Measurements from ENCODE around the gene VPS16. TPM values are rescaled to one million over a fixed set of nuclear protein-coding genes. Genes with fewer than 3 reads are reported as not detected.

Gene VPS16
- total RNA-seq, 1 donor from 2014 or later = 28.2 TPM

GRCh38 chr20:2865630-2866029 lies 25.1 kb downstream of the VPS16 start:
- Histone ChIP-seq H3K27ac (ENCODE audit: low read depth, low read length) (no peak overlapping the region), H3K9ac (ENCODE audit: low read depth in 1 of 3, low read length in 3 of 3) (no peak overlapping the region), H3K27me3 (ENCODE audit: control insufficient read depth in 3 of 3, insufficient read depth in 3 of 3, low read length in 3 of 3) (no peaks in the 10 kb centered on the region), H3K4me1 (ENCODE audit: control insufficient read depth in 3 of 3, insufficient read depth in 3 of 3, low read length in 3 of 3) (peaks cover under 1 to 2% (median 1%) of the 10 kb centered on the region in 3 donors), H3K4me3 (ENCODE audit: low read length in 3 of 3) (no peak overlapping the region), H3K36me3 (ENCODE audit: control insufficient read depth in 3 of 3, insufficient read depth in 3 of 3, low read length in 3 of 3) (peaks cover 44 to 52% (median 49%) of the 10 kb centered on the region in 3 donors), H3K9me3 (ENCODE audit: control insufficient read depth in 3 of 3, low read length in 3 of 3) (no peaks in the 10 kb centered on the region)

DNA sequence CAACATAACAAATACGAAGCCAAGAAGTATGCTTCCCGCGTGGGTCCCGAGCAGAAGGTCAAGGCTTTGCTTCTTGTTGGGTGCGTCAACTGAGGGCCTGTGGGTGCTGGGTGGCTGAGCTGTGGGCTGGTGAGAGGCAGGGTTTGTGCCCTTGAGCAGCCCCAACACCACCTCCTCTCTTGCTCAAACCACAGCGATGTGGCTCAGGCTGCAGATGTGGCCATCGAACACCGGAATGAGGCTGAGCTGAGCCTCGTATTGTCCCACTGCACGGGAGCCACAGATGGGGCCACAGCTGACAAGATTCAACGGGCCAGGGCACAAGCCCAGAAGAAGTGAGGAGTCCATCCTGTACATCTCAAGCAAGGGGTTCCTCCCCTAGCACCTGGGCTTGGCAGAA lies 25.7 kb downstream of the VPS16 start:
- Histone ChIP-seq H3K27ac (ENCODE audit: low read depth, low read length) (no peak overlapping the region), H3K4me1 (ENCODE audit: control insufficient read depth in 3 of 3, insufficient read depth in 3 of 3, low read length in 3 of 3) (peaks cover 4 to 6% (median 6%) of the 10 kb centered on the region in 3 donors), H3K9me3 (ENCODE audit: control insufficient read depth in 3 of 3, low read length in 3 of 3) (no peaks in the 10 kb centered on the region), H3K36me3 (ENCODE audit: control insufficient read depth in 3 of 3, insufficient read depth in 3 of 3, low read length in 3 of 3) (peaks cover 38 to 47% (median 44%) of the 10 kb centered on the region in 3 donors), H3K4me3 (ENCODE audit: low read length in 3 of 3) (no peak overlapping the region), H3K27me3 (ENCODE audit: control insufficient read depth in 3 of 3, insufficient read depth in 3 of 3, low read length in 3 of 3) (no peaks in the 10 kb centered on the region), H3K9ac (ENCODE audit: low read depth in 1 of 3, low read length in 3 of 3) (no peak overlapping the region)

GRCh38 chr20:2867081-2867864 lies 26.7 kb downstream of the VPS16 start:
- no peak overlapping the region for H3K4me3 ChIP-seq (ENCODE audit: low read length in 3 of 3)
- H3K9me3 ChIP-seq (ENCODE audit: control insufficient read depth in 3 of 3, low read length in 3 of 3) = no peaks in the 10 kb centered on the region
- H3K4me1 ChIP-seq (ENCODE audit: control insufficient read depth in 3 of 3, insufficient read depth in 3 of 3, low read length in 3 of 3) = peaks cover 7 to 14% (median 10%) of the 10 kb centered on the region in 3 donors
- no peaks in the 10 kb centered on the region for H3K27me3 ChIP-seq (ENCODE audit: control insufficient read depth in 3 of 3, insufficient read depth in 3 of 3, low read length in 3 of 3)
- no peak overlapping the region for H3K27ac ChIP-seq (ENCODE audit: low read depth, low read length)
- H3K36me3 ChIP-seq (ENCODE audit: control insufficient read depth in 3 of 3, insufficient read depth in 3 of 3, low read length in 3 of 3) = peaks cover 28 to 38% (median 34%) of the 10 kb centered on the region in 3 donors
- H3K9ac ChIP-seq (ENCODE audit: low read depth in 1 of 3, low read length in 3 of 3) = no peak overlapping the region

- Histone ChIP-seq H3K4me3 (ENCODE audit: low read length in 3 of 3) (no peak overlapping the region), H3K9me3 (ENCODE audit: control insufficient read depth in 3 of 3, low read length in 3 of 3) (no peaks in the 10 kb centered on the region), H3K36me3 (ENCODE audit: control insufficient read depth in 3 of 3, insufficient read depth in 3 of 3, low read length in 3 of 3) (peaks cover 16 to 25% (median 24%) of the 10 kb centered on the region in 3 donors), H3K27ac (ENCODE audit: low read depth, low read length) (no peak overlapping the region), H3K4me1 (ENCODE audit: control insufficient read depth in 3 of 3, insufficient read depth in 3 of 3, low read length in 3 of 3) (peaks cover 15 to 25% (median 20%) of the 10 kb centered on the region in 3 donors), H3K9ac (ENCODE audit: low read depth in 1 of 3, low read length in 3 of 3) (no peak overlapping the region), H3K27me3 (ENCODE audit: control insufficient read depth in 3 of 3, insufficient read depth in 3 of 3, low read length in 3 of 3) (no peaks in the 10 kb centered on the region)
Measured at GRCh38 chr20:2869381-2869780, 28.8 kb downstream of the VPS16 start.

DNA sequence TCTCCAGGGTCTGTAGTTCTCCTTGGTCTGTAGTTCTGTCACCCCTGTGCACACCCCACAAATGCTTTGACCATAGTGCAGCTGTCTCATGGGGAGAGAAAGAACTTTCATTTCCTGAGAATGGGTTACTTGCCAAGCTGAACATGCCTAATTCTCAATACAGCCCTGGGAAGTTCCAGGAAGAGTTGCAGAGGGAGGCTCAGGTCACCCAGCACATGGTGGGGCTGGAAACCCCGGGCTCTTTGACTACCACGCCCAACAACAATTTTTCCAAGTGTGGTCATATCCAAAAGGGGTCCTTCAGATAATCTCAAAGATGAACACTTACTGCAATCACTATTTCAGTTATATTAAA lies 30.5 kb downstream of the VPS16 start:
- H3K4me3 ChIP-seq (ENCODE audit: low read length in 3 of 3) = no peak overlapping the region
- peaks cover 31 to 35% (median 32%) of the 10 kb centered on the region in 3 donors for H3K4me1 ChIP-seq (ENCODE audit: control insufficient read depth in 3 of 3, insufficient read depth in 3 of 3, low read length in 3 of 3)
- H3K27me3 ChIP-seq (ENCODE audit: control insufficient read depth in 3 of 3, insufficient read depth in 3 of 3, low read length in 3 of 3) = no peaks in the 10 kb centered on the region
- H3K9ac ChIP-seq (ENCODE audit: low read depth in 1 of 3, low read length in 3 of 3) = no peak overlapping the region
- no peaks in the 10 kb centered on the region for H3K9me3 ChIP-seq (ENCODE audit: control insufficient read depth in 3 of 3, low read length in 3 of 3)
- H3K27ac ChIP-seq (ENCODE audit: low read depth, low read length) = peak overlapping the region; percentile 68
- H3K36me3 ChIP-seq (ENCODE audit: control insufficient read depth in 3 of 3, insufficient read depth in 3 of 3, low read length in 3 of 3) = peaks cover 5 to 10% (median 8%) of the 10 kb centered on the region in 3 donors

DNA sequence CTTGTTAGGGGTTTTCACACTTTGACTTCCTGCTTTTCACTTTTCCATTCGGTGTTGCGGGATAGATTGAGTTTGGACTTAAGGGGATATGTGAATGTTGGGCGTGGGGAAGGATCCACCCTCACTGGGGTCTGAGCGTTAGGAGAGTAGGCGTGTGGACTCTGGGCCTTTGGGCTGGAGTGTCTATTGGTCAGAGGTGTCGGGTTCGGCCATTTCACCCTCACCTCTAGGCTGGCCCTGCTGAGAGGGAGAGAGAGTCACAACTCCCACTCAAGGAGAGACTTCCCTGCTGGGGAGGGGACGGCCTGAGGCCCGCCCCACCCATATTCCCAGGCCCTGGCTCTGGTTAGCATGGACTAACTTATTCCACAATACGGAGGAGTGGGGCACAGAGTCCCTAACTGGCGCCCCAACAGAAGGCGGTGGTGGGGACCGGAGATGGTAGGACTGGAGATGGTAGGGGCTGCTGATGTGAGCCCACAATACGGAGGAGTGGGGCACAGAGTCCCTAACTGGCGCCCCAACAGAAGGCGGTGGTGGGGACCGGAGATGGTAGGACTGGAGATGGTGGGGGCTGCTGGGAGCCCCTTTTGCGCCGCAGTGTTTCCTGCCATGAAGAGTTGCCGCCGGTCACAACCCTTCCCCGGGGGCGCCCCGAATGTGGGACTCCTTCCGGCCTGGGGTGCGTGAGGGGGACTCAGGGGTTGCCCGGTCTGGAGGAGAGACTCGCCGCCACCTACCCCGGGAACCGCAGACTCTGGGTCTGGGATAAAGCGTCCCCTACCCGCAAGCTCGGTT lies 31.3 kb downstream of the VPS16 start:
- H3K27me3 ChIP-seq (ENCODE audit: control insufficient read depth in 3 of 3, insufficient read depth in 3 of 3, low read length in 3 of 3) = no peaks in the 10 kb centered on the region
- H3K36me3 ChIP-seq (ENCODE audit: control insufficient read depth in 3 of 3, insufficient read depth in 3 of 3, low read length in 3 of 3) = peaks cover under 1 to 3% (median 2%) of the 10 kb centered on the region in 3 donors
- H3K4me1 ChIP-seq (ENCODE audit: control insufficient read depth in 3 of 3, insufficient read depth in 3 of 3, low read length in 3 of 3) = peaks cover 32 to 35% (median 32%) of the 10 kb centered on the region in 3 donors
- H3K9me3 ChIP-seq (ENCODE audit: control insufficient read depth in 3 of 3, low read length in 3 of 3) = no peaks in the 10 kb centered on the region
- peak overlapping the region; percentile 61 to 87 (median 78) for H3K9ac ChIP-seq (ENCODE audit: low read depth in 1 of 3, low read length in 3 of 3)
- H3K27ac ChIP-seq (ENCODE audit: low read depth, low read length) = peak overlapping the region; percentile 11
- peak overlapping the region; percentile 81 to 93 (median 91) for H3K4me3 ChIP-seq (ENCODE audit: low read length in 3 of 3)

GRCh38 chr20:2872459-2873009 lies 32.0 kb downstream of the VPS16 start:
- H3K4me3 ChIP-seq (ENCODE audit: low read length in 3 of 3) = peak overlapping the region; percentile 81 to 93 (median 91)
- H3K27ac ChIP-seq (ENCODE audit: low read depth, low read length) = peak overlapping the region; percentile 63
- H3K27me3 ChIP-seq (ENCODE audit: control insufficient read depth in 3 of 3, insufficient read depth in 3 of 3, low read length in 3 of 3) = no peaks in the 10 kb centered on the region
- peak overlapping the region; percentile 74 to 87 (median 78) for H3K9ac ChIP-seq (ENCODE audit: low read depth in 1 of 3, low read length in 3 of 3)
- H3K4me1 ChIP-seq (ENCODE audit: control insufficient read depth in 3 of 3, insufficient read depth in 3 of 3, low read length in 3 of 3) = peaks cover 32 to 35% (median 32%) of the 10 kb centered on the region in 3 donors
- H3K9me3 ChIP-seq (ENCODE audit: control insufficient read depth in 3 of 3, low read length in 3 of 3) = no peaks in the 10 kb centered on the region
- peaks cover 0 to 2% (median 0%) of the 10 kb centered on the region in 3 donors for H3K36me3 ChIP-seq (ENCODE audit: control insufficient read depth in 3 of 3, insufficient read depth in 3 of 3, low read length in 3 of 3)

DNA sequence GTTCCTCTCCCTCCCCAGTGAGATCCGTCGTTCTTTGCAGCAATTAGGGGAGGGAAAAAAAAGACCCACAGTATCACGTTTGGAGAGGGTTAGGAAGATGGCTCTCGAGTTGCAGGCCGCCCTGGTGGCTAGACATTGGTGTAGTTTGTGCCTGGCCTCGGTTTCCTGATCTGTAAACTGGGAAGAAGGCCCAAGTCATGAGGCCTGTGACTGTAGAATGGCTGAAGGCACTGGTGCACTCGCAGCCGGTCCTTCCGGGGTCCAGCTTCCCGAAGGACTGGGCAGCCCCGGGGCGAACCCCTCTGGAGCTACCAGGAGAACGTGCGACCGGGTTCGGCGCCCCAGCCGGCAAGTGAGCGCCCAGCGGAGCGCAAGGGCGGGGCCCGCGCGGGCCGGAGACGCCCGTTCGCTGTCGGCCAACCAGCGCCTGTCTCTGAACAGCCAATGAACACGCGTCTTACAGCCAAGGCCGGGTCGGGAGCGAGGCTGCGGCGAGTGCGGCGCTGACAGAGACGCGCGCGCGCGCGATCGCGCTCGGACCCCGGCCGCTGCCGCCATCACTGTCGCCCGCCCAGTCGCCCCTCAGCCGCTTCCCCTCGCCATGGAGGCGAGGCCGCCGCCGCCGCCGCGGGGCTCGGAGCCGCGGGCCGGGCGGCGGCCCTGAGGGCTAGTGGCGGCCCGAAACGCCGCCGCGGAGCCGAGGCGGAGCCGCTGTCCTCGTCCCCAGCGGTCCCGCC lies 32.6 kb downstream of the VPS16 start, which contains the start of gene PTPRA:
Gene PTPRA (plus strand): TSS at position 472 of the 737 bp plus-strand sequence. CDS start 90,797 bp downstream, outside the sequence.
- H3K4me1 ChIP-seq (ENCODE audit: control insufficient read depth in 3 of 3, insufficient read depth in 3 of 3, low read length in 3 of 3) = peaks cover 32 to 35% (median 32%) of the 10 kb centered on the region in 3 donors
- H3K9me3 ChIP-seq (ENCODE audit: control insufficient read depth in 3 of 3, low read length in 3 of 3) = no peaks in the 10 kb centered on the region

GRCh38 chr20:2873747-2874041 lies 33.1 kb downstream of the VPS16 start:
- peak overlapping the region; percentile 78 to 93 (median 91) for H3K4me3 ChIP-seq (ENCODE audit: low read length in 3 of 3)
- H3K9ac ChIP-seq (ENCODE audit: low read depth in 1 of 3, low read length in 3 of 3) = peak overlapping the region; percentile 83 to 88 (median 87)
- H3K4me1 ChIP-seq (ENCODE audit: control insufficient read depth in 3 of 3, insufficient read depth in 3 of 3, low read length in 3 of 3) = peaks cover 32 to 36% (median 35%) of the 10 kb centered on the region in 3 donors
- no peaks in the 10 kb centered on the region for H3K9me3 ChIP-seq (ENCODE audit: control insufficient read depth in 3 of 3, low read length in 3 of 3)
- H3K36me3 ChIP-seq (ENCODE audit: control insufficient read depth in 3 of 3, insufficient read depth in 3 of 3, low read length in 3 of 3) = peaks cover 0 to 2% (median 0%) of the 10 kb centered on the region in 3 donors
- peak overlapping the region; percentile 58 for H3K27ac ChIP-seq (ENCODE audit: low read depth, low read length)
- H3K27me3 ChIP-seq (ENCODE audit: control insufficient read depth in 3 of 3, insufficient read depth in 3 of 3, low read length in 3 of 3) = no peaks in the 10 kb centered on the region

More for the DNA sequence above, 32.6 kb downstream of the VPS16 start, which contains the start of gene PTPRA:
- Histone ChIP-seq H3K27me3 (ENCODE audit: control insufficient read depth in 3 of 3, insufficient read depth in 3 of 3, low read length in 3 of 3) (no peaks in the 10 kb centered on the region), H3K4me3 (ENCODE audit: low read length in 3 of 3) (peak within 1 kb of the TSS; percentile 81 to 93 (median 91)), H3K9ac (ENCODE audit: low read depth in 1 of 3, low read length in 3 of 3) (peak within 1 kb of the TSS; percentile 83 to 88 (median 87)), H3K36me3 (ENCODE audit: control insufficient read depth in 3 of 3, insufficient read depth in 3 of 3, low read length in 3 of 3) (peaks cover 0 to 2% (median 0%) of the 10 kb centered on the region in 3 donors), H3K27ac (ENCODE audit: low read depth, low read length) (peak within 1 kb of the TSS; percentile 63)
